ENCODE measurements around the gene BCAS3.

Gene BCAS3

DNA sequence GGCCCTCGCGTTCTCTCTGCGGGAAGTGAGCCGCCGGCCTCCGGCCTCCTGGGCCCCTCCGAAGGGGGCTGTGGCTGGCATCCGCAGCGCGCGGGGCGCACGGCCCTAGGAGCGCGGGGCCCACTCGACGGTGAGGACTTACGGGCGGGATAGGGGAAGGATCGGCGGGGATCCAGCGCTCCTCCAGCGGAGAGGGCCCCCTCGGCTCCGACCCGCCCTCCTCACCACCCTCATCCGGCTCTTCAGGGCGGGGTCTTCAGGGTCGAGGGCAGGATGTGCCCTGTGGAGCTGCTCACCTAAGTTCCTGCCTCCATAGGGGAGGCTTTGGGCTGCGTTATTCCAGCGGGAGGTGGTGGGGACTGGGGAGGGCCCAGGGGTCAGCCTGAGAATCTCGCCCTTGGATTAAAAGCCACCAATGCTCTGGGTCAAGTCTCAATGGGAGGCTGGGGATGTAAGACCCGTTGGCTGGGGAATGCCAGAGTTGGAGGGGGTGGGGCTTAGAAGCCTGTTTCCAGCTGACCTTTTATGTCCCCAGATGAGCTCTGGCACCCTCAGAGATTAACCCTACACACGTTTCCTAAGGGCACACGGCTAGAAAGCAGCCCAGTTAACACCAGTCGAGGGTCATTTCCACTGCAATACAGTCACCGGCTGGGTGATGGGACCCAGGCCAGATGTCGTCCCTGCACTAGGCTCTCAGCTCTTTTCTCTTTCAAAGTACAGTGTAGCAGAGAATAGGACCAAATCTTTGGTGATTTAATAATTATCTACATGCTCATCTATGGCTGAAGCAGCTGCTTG lies 735.4 kb downstream of the BCAS3 start:
- no peak for DNase-seq (ENCODE audit: low read depth)
- TF ChIP-seq, protein P1, sequence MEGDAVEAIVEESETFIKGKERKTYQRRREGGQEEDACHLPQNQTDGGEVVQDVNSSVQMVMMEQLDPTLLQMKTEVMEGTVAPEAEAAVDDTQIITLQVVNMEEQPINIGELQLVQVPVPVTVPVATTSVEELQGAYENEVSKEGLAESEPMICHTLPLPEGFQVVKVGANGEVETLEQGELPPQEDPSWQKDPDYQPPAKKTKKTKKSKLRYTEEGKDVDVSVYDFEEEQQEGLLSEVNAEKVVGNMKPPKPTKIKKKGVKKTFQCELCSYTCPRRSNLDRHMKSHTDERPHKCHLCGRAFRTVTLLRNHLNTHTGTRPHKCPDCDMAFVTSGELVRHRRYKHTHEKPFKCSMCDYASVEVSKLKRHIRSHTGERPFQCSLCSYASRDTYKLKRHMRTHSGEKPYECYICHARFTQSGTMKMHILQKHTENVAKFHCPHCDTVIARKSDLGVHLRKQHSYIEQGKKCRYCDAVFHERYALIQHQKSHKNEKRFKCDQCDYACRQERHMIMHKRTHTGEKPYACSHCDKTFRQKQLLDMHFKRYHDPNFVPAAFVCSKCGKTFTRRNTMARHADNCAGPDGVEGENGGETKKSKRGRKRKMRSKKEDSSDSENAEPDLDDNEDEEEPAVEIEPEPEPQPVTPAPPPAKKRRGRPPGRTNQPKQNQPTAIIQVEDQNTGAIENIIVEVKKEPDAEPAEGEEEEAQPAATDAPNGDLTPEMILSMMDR (IDR thresholded peaks at IDR 0.05; ENCODE audit: control insufficient read depth, insufficient read depth, low read depth, low read length, missing control alignments) = no peak
- peak overlapping the region; percentile 61 for H3K4me3 ChIP-seq (ENCODE audit: control insufficient read depth, low read depth, low read length)

DNA sequence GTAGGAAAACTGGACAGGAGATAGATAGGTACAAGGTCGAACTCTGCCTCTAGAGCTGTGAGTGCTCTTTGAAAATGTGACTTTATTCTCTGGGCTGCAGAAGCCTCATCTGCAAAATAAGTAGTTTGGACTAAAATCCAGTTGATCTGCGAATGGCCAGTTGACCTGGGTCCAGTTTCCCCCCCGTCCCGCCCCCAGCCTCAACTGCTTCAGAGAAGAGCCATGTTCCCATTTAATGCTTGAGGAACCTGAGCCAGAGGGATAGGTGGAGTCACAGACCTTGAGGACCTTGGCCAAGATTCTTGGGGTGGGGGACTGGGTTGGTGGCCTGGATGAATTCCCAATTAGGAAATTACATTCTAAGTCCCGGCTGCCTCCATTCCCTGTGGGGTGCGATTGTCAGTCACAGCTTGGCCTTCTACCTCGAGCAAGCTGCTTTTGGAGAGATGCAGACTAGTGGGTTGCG lies 736.0 kb downstream of the BCAS3 start:
- TF ChIP-seq, protein P1 (IDR thresholded peaks at IDR 0.05; ENCODE audit: control insufficient read depth, insufficient read depth, low read depth, low read length, missing control alignments) = no peak
- DNase-seq (ENCODE audit: low read depth) = no peak
- H3K4me3 ChIP-seq (ENCODE audit: control insufficient read depth, low read depth, low read length) = no peak overlapping the region

GRCh38 chr17:61414141-61414935 lies 736.7 kb downstream of the BCAS3 start:
- no peak for DNase-seq (ENCODE audit: low read depth)
- TF ChIP-seq, protein P1 (IDR thresholded peaks at IDR 0.05; ENCODE audit: control insufficient read depth, insufficient read depth, low read depth, low read length, missing control alignments) = no peak
- no peak overlapping the region for H3K4me3 ChIP-seq (ENCODE audit: control insufficient read depth, low read depth, low read length)

DNA sequence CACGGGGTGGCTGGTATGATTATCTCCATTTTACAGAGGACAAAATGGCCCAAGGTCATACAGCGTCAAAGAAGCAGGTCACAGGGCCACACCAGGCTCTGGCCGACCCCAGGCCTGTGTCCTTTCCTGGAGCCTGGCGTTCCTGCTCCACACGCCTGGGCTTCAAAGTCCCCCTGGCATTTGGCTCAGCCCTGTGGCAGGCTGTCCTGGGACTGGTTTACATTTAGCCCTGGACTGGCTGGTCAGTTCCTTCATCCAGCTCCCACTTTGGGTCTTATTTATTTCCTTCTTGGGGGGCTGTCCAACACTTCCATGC lies 737.2 kb downstream of the BCAS3 start:
- no peak overlapping the region for H3K4me3 ChIP-seq (ENCODE audit: control insufficient read depth, low read depth, low read length)
- TF ChIP-seq, protein P1 (IDR thresholded peaks at IDR 0.05; ENCODE audit: control insufficient read depth, insufficient read depth, low read depth, low read length, missing control alignments) = no peak
- DNase-seq (ENCODE audit: low read depth) = no peak

GRCh38 chr17:61415374-61416210 lies 737.9 kb downstream of the BCAS3 start:
- TF ChIP-seq, protein P1 (IDR thresholded peaks at IDR 0.05; ENCODE audit: control insufficient read depth, insufficient read depth, low read depth, low read length, missing control alignments) = no peak
- H3K4me3 ChIP-seq (ENCODE audit: control insufficient read depth, low read depth, low read length) = no peak overlapping the region
- DNase-seq (ENCODE audit: low read depth) = no peak

- no peak for DNase-seq (ENCODE audit: low read depth)
- TF ChIP-seq, protein P1 (IDR thresholded peaks at IDR 0.05; ENCODE audit: control insufficient read depth, insufficient read depth, low read depth, low read length, missing control alignments) = no peak
- H3K4me3 ChIP-seq (ENCODE audit: control insufficient read depth, low read depth, low read length) = no peak overlapping the region
These were observed 738.5 kb downstream of the BCAS3 start for GRCh38 chr17:61416211-61416539.
